NCI-H2081 (cell line): Measurements from ENCODE around the gene COQ2.
"Not testable (repeated sequence)": the region's sequence is repeated elsewhere in the genome, so short reads cannot be mapped to it uniquely, and the experiment has no call there.

Source experiments
- DNase-seq, 2 experiments: peaks; one replicate each; lab custom pipeline; 2025; lab: John Stamatoyannopoulos, UW

The COQ2 gene

DNA sequence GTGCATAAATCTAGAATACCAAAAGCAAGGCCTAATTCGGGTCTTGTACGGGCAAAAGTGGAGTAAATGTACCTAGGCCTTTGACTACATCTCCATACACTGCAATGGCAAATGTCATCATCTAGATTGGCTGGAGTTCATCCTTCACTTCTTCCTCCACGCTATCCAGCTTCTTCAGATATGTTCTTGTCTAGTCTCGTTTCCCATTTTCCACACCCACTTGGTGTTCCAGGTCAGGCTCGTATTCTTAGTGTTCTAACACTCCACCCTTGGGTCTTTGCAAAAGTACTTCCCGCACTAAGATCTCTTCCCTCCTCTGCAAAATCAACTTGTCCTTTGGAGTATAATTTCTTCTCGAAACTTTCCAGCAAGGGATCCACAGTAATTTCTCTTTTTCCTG, 1.4 kb downstream of the COQ2 start:
- DNase-seq: no peak

DNA sequence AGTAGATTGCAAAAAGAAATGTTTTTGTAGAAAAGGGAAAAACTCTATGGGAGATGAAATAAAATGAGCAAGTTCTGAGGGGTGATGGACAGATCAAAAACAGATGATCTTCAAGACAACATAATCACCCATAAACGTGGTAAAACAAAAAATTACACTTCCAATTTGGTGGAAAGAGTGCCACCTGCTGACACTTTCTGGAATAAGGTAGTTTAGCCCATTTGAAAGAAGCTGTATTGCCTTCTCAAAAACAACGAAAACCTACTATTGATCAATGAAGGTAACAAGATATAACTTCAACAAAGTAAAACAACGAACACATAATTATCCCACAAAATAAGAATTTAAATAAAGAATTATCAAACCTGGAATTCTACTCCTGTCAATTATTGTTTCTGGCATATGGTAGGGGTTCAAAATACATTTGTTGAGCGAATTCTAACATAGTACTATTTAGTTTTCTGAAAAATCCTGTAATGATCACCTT, 2.5 kb downstream of the COQ2 start:
- peak; percentile 43 to 54 for DNase-seq

GRCh38 chr4:83281307-83281706, 3.3 kb downstream of the COQ2 start:
- DNase-seq: no peak

DNA sequence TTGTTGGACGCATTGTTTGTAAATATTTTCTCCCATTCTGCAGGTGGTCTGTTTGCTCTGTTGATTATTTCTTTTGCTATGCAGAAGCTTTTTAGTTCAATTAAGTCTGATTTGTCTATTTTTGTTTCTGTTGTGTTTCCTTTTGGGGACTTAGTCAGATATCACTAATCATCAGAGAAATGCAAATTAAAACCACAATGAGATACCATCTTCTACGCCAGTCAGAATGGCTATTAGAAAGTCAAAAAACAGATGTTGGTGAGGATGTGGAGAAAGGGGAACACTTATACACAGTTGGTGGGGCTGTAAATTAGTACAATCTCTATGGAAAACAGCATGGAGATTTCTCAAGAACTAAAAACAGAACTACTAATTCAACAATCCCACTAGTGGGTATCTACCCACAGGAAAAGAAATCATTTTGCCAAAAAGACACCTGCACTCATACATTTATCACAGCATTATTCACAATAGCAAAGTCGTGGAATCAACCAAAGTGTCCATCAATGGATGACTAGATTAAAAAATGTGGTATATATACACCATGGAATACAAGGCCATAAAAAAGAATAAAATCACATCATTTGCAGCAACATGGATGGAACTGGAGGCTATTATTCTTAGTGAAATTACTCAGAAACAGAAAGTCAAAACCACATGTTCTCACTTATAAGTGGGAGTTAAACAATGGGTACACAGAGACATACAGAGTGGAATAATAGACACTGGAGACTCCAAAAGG, 8.1 kb downstream of the COQ2 start:
- no peak for DNase-seq

DNA sequence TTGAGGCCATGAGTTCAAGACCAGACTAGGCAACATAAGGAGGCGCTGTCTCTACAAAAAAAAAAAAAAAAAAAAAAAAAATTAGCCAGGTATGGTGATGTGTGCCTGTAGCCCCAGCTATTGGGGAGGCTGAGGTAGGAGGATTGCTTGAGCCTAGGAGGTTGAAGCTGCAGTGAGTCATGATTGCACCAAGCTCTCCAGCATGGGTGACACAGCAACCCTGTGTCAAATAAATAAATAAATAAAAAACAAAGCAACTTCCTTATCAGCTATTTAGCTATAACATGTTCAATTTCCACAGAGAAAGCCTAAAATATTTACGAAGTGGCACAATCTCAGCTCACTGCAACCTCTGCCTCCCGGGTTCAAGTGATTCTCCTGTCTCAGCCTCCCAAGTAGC, 10.7 kb downstream of the COQ2 start:
- not testable (repeated sequence) for DNase-seq

DNA sequence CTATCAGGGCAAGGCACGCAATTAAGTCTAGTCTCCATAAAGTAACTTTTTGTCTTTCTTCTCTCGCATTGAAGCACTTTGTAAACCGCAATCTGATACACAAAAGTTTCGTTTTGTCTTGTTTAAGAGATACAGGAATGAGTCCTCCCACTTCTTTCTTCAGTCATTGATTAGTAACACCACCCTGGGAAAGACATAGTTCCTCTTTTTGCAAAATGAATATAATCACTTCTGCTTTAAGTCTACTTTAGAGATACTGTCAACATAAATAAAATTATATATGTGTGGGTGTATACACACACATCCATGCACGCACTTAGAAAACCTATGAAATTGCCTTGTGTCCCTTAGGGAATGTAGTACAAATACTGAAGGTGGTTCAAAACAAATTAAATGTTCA, 11.7 kb downstream of the COQ2 start:
- no peak for DNase-seq

GRCh38 chr4:83269256-83269655, 15.3 kb downstream of the COQ2 start:
- no peak for DNase-seq

GRCh38 chr4:83268491-83268890, 16.1 kb downstream of the COQ2 start:
- no peak for DNase-seq

- no peak for DNase-seq
Observed at GRCh38 chr4:83267830-83268475, 16.6 kb downstream of the COQ2 start.

DNA sequence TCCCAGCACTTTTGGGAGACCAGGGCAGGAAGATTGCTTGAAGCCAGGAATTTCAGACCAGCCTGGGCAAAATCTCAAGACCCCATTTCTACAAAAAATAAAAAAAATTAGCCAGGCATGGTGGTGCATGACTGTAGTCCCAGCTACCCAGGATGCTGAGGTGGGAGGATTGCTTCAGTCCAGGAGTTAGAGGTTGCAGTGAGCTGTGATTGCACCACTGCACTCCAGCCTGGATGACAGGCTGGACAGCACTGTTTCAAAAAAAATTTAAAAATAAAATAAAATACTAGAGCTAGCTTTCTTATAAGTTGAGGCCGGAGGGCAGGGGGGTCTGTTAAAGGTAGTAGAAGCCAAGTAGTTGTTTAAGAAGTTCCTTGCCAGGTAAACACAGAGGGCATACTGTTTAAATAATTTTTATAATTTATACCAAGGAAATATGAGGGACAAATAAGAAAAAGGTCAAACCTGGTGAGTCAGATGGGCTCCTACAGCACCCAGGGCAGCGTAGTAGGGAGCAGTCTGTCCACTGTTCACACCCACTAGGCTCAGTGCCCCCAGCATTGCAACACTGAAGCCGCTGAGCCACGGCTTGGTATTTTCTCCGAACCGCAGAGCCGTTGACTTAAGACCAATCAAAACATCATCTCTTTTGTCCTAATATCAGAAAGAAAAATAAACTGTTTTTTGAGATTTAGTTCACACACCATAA, 17.3 kb downstream of the COQ2 start:
- no peak for DNase-seq

GRCh38 chr4:83266689-83267088, 17.9 kb downstream of the COQ2 start:
- DNase-seq: no peak

DNA sequence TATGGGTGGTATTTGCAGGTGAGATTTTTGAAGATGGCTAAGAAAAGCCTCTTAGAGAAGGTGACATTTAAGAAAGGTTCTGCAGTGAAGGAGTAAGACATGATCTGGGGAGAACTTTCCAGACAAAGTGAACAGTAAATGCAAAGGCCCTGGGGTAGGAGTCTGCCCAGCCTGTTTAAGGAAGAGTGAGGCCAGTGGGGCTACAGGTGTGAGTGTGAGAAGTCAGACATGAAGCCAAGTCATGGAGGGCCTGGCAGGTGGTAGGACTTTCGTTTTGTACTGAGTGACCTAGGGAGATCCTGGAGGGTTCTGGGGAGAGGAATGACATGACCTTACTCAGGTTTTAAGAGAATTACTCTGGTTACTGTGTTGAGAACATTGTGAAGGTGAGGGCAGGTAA, 21.5 kb downstream of the COQ2 start:
- no peak for DNase-seq

GRCh38 chr4:83262682-83263081, 21.9 kb downstream of the COQ2 start:
- no peak for DNase-seq

- no peak for DNase-seq
Observed at GRCh38 chr4:83261307-83261706, 23.3 kb downstream of the COQ2 start.

DNA sequence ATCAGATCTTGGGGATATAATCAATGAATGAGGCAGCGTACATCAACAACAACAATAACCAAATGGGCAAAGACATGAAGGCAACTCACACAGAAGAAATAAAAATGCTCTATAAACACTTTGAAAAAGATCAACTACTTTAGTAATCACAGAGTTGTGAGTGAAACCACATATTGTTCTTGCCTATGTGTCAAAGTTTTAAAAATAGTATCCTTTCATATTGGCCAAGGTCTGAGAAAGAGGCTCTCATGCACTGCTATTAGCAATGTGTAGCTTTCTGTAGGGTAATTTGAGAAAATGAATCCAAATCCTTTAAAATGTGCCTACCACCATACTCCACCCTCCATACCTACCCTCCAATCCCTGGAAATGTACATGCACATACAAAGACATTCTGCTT, 25.0 kb downstream of the COQ2 start:
- DNase-seq: no peak

- DNase-seq: no peak
Observed at GRCh38 chr4:83258461-83258860, 26.1 kb downstream of the COQ2 start.

GRCh38 chr4:83257811-83258210, 26.8 kb downstream of the COQ2 start:
- DNase-seq: no peak

DNA sequence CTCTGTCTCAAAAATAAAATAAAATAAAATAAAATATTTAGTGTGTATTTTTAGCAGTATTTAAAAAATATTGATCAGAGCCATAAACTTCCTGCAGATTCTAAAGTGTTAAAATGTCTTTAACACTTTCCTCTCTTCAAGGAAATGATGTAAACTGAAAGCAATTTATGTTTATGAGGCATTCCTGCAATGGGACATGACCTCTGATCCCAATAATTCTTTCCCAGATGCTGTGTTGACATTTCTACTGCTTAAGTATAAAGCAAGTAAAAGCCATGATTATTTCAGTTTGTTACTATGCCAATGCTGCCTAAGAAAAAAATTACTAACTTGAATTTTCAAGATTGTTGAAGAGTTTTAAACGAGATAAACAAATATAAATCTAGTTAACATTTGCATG, 29.0 kb downstream of the COQ2 start:
- DNase-seq: no peak

- peak; percentile 39 to 66 for DNase-seq
Observed at GRCh38 chr4:83252782-83253405, 31.7 kb downstream of the COQ2 start.

DNA sequence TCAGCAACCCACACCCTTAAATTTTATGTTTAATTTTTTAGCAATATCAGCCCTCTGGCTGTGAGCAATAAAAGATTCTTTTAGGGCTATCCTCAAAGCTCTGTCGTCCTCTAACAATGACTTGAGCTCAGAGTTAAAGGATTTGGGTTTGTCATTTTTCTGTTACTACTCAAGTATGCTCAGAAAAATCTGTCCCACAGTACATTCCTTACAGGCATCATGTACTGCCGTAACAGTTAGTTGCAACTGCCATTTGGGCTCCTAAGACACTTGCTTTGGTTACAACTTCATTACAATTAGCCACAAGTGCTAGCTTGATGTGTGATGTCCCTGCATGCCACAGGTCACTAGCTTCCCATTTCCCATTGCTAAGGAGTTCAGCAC, 33.2 kb downstream of the COQ2 start:
- DNase-seq: no peak

GRCh38 chr4:83250687-83251446, 33.7 kb downstream of the COQ2 start:
- DNase-seq: no peak

GRCh38 chr4:83248486-83248885, 36.1 kb downstream of the COQ2 start:
- no peak for DNase-seq
